Measurements from ENCODE around the gene TRABD2B. TPM values are rescaled to one million over a fixed set of nuclear protein-coding genes. Genes with fewer than 3 reads are reported as not detected.

Gene TRABD2B
- total and polyA plus RNA-seq, 2 donors = 2.4 to 6.1 TPM

DNA sequence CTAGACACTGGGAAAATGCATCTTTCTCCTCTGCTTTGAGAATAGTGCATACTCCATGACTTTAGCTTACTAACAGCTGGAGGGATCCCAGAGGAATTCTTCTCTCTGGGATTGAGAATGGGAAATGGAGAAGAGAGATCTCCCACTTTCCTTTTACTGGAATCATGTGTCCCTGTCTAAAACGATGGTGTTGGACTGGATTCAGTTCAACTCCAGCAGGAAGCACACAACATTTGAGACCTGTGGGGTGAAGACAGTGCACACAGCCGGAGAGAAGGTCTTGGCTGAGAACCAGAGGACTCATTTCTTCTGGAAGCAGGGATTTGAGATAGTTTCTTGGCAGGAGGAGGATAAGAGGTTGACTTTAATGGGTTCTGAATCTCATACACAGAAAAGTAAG is 58.7 kb downstream of the TRABD2B start:
- Histone ChIP-seq H3K27ac (ENCODE audit: low read depth) (no peak overlapping the region), H3K4me3 (ENCODE audit: low read depth, low read length) (no peak overlapping the region), H3K36me3 (ENCODE audit: insufficient read depth) (no peaks in the 10 kb centered on the region), H3K4me1 (ENCODE audit: insufficient read depth) (no peaks in the 10 kb centered on the region)
- 11% methylated on average over 2 of the region's 2 CpGs for WGBS
- DNase-seq (ENCODE audit: extremely low spot score) = no peak

DNA sequence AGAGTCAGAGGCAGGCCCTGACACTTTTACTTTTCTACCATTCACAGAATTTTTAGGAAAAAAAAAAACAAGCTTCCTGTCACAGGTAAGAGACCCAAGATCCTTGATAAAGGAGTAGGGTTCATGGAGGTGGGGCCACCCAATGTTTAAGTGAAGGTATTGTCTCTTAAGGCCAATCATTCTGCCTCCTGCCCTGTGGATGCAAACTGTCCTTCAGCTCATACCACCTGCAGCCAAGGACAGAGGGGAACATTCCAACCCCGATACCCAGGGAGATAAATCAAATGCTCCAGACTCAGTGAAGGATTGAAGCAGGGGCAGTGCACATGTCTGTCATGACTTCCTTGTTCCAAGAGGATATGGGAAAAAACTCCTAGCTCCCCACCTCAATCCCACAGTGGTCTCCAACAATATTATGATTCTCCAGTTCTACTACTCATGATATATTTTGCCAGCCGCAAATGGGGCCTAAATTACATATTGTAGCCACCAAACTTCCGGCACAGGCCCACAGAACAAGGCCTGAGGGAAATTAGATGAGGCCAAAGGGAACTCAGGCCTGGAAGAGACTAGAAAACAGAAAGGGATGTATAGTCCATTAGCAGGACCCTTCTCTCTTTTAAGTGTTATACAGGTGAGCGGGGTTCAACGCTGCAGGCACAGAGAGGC is 59.5 kb downstream of the TRABD2B start:
- no peaks in the 10 kb centered on the region for H3K36me3 ChIP-seq (ENCODE audit: insufficient read depth)
- no peak for DNase-seq (ENCODE audit: extremely low spot score)
- no peak overlapping the region for H3K27ac ChIP-seq (ENCODE audit: low read depth)
- WGBS = 96% methylated on average over 5 of the region's 5 CpGs
- H3K4me3 ChIP-seq (ENCODE audit: low read depth, low read length) = no peak overlapping the region
- no peaks in the 10 kb centered on the region for H3K4me1 ChIP-seq (ENCODE audit: insufficient read depth)

DNA sequence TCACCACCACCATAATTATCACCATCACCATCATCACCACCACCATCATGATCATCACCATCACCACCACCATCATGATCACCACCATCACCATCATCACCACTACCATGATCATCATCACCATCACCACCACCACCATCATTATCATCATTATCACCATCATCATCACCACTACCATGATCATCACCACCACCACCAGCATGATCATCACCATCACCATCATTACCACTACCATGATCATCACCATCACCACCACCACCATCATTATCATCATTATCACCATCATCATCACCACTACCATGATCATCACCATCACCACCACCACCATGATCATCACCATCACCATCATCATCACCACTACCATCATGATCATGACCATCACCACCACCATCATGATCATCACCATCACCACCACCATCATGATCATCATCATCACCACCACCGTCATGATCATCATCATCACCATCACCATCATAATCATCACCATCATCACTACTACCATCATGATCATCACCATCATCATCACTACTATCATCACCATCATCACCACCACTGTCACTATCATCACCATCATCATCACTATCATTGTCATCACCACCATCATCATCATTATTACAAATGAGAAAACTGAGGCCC is 60.2 kb downstream of the TRABD2B start:
- Histone ChIP-seq H3K36me3 (ENCODE audit: insufficient read depth) (no peaks in the 10 kb centered on the region), H3K4me1 (ENCODE audit: insufficient read depth) (no peaks in the 10 kb centered on the region), H3K4me3 (ENCODE audit: low read depth, low read length) (no peak overlapping the region), H3K27ac (ENCODE audit: low read depth) (no peak overlapping the region)
- no peak for DNase-seq (ENCODE audit: extremely low spot score)
- WGBS = 98% methylated on average over 1 of the region's 1 CpG

DNA sequence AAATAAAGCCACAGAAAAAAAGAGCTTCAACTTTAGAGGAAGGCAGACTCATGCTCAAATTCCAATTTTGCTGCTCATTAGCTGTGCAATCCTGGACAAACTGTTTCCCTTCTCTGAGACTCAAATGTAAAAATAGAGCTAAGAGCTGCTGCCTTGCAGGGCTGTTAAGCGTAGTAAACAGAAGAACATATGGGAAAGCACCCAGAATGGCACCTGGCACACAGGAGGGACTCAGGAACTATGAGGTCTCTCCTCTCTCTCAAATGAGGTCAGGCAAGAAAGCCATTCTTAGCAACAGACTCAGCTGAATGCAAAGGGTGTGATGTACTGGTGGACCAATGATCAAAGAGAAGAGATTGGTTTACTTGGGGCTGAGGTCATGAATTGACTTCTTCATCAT is 61.3 kb downstream of the TRABD2B start:
- H3K36me3 ChIP-seq (ENCODE audit: insufficient read depth) = no peaks in the 10 kb centered on the region

DNA sequence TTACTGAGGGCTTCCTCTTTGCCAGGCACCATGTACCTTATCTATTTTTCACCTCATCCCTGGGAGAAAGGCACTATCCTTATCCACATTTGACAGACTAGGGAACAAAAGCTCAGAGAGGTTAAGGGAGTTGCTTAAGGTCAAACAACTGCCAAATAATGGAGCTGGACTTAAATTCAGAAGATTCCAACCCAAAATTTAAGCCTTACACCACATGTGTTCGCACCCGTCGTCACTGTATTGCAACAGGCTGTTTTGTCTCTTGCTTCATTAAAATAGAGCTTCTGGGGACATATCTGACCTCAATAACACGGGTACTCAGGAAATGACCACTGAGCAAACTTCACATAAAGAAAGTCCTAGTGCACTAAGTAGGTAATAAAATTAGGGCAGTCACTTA is 62.0 kb downstream of the TRABD2B start:
- H3K27ac ChIP-seq (ENCODE audit: low read depth) = no peak overlapping the region
- no peak overlapping the region for H3K4me3 ChIP-seq (ENCODE audit: low read depth, low read length)
- H3K36me3 ChIP-seq (ENCODE audit: insufficient read depth) = no peaks in the 10 kb centered on the region
- H3K4me1 ChIP-seq (ENCODE audit: insufficient read depth) = no peaks in the 10 kb centered on the region
- DNase-seq (ENCODE audit: extremely low spot score) = no peak
- 50% methylated on average over 4 of the region's 4 CpGs for WGBS

More for the DNA sequence above, 61.3 kb downstream of the TRABD2B start:
- Histone ChIP-seq H3K4me1 (ENCODE audit: insufficient read depth) (no peaks in the 10 kb centered on the region), H3K4me3 (ENCODE audit: low read depth, low read length) (no peak overlapping the region), H3K27ac (ENCODE audit: low read depth) (no peak overlapping the region)
- 48% methylated on average over 1 of the region's 1 CpG for WGBS
- DNase-seq (ENCODE audit: extremely low spot score) = no peak

DNA sequence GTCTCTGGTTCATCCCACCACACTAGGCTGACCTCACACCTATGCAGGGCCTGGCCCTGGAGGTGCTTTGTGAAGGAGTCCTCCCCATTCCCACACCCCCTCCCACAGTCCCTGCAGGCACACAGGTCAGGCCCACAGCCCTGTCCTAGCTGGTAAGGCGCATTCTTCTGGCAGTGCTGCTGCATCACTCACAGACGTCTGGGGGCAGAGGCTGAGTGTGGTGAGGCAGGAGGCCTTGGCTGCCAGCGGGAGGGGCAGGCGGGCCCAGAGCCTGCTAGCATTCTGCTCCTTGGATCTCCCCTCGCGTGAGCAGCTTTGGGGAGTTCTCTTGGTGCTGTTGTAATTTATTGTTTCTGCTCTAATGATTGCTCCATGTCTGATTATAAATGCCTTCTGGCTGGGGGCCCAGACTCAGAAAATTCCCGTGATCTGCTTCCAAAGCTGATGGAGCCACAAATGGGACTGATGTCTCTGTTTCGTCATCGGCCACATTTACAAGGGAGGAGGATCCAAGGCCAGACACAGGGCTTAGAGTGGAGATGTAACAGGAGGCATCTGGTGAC is 62.9 kb downstream of the TRABD2B start:
- DNase-seq (ENCODE audit: extremely low spot score) = peak; percentile 66
- Histone ChIP-seq H3K4me3 (ENCODE audit: low read depth, low read length) (no peak overlapping the region), H3K36me3 (ENCODE audit: insufficient read depth) (no peaks in the 10 kb centered on the region), H3K4me1 (ENCODE audit: insufficient read depth) (no peaks in the 10 kb centered on the region), H3K27ac (ENCODE audit: low read depth) (peak overlapping the region; percentile 43)
- 38% methylated on average over 9 of the region's 9 CpGs for WGBS

DNA sequence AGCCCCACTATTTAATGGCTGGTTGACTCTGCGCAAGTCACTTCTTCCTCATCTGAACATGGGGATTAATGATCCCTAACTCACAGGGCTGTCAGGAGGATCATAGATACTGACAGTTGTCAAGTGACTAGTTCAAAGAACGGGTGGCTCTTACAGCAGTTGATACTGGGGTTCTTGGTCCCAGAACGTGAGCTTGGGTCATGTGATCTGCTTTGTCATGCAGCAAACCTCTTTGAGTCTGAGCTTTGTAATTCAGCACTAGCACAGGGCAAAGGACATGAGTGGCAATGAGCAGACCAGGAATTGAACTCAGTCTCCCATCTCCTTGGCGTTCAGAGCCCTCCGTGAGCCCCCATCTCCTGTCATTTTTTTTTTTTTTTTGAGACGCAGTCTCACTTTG is 64.4 kb downstream of the TRABD2B start:
- WGBS = 90% methylated on average over 6 of the region's 6 CpGs
- no peak for DNase-seq (ENCODE audit: extremely low spot score)
- Histone ChIP-seq H3K4me1 (ENCODE audit: insufficient read depth) (no peaks in the 10 kb centered on the region), H3K27ac (ENCODE audit: low read depth) (no peak overlapping the region), H3K36me3 (ENCODE audit: insufficient read depth) (no peaks in the 10 kb centered on the region), H3K4me3 (ENCODE audit: low read depth, low read length) (no peak overlapping the region)

DNA sequence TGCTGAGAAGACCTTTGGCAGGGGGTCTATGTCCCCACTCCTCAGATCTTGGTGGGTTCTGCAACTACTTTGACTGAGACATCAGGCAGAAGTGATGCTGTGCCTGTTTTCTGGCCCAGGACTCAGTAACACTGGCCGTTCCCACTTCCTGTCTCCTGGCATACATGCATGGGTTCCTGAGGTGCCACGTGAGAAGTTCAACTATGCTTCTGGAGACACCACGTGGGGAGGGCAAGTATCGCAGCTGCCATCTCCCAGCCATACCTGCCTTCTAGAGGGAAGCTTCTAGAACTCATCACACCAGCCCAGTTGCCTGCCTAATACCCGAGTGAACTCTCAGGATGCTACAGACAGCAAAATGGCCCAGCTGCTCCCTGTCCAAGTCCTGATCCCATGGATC is 65.8 kb downstream of the TRABD2B start:
- Histone ChIP-seq H3K4me1 (ENCODE audit: insufficient read depth) (no peaks in the 10 kb centered on the region), H3K4me3 (ENCODE audit: low read depth, low read length) (no peak overlapping the region), H3K27ac (ENCODE audit: low read depth) (no peak overlapping the region), H3K36me3 (ENCODE audit: insufficient read depth) (no peaks in the 10 kb centered on the region)
- WGBS = 77% methylated on average over 5 of the region's 5 CpGs
- DNase-seq (ENCODE audit: extremely low spot score) = no peak

DNA sequence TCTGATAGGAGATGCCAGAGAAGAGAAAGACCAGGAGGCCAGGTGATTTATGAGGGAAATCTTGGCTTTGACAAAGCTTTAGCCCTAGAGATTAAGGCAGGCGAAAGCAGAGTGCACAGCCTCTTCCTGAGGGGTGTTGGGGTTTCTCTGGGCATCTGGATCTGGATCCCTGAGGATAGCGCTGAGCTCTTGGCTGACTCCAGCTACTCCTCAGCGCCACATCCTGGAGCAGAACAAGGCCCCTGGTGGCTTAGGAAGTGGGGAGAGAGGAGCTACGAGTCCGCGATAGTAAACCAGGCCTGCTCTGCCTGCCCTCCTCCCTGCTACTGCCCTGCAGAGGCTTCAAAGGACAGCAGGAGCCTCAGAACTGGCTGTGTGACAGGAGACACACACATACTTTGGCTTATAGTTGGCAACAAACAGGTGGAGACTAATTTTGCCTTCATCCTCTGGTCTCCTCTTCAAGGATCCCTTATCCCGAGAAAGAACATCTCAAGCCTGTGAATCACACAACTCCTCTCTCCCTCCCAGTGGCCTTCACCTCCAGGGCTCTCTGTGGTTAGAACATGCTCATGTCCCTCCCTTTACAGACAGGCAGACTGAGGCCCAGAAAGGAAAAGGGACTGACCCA is 66.9 kb downstream of the TRABD2B start:
- Histone ChIP-seq H3K4me1 (ENCODE audit: insufficient read depth) (no peaks in the 10 kb centered on the region), H3K36me3 (ENCODE audit: insufficient read depth) (no peaks in the 10 kb centered on the region), H3K4me3 (ENCODE audit: low read depth, low read length) (no peak overlapping the region), H3K27ac (ENCODE audit: low read depth) (no peak overlapping the region)
- WGBS = 48% methylated on average over 7 of the region's 7 CpGs
- no peak for DNase-seq (ENCODE audit: extremely low spot score)

DNA sequence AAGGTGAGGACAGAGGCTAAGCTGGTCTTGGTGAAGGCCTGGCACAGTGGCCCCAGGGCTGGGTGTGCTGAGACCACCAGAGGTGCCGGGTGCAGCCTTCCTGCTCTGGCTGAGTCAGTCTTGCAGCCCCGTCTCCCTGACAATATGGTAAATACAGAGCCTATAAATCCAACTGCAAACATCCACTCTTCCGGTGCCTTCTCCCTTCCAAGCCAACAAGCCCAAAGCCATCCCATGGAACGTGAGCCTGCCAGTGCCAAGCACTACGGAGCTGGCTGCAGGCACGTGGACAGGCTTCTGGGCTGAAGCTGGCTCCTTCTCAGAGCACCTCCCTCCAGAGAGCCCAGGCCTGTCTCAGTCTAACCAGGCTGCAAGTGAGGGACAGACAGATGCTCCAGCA is 70.0 kb downstream of the TRABD2B start:
- 51% methylated on average over 6 of the region's 6 CpGs for WGBS

DNA sequence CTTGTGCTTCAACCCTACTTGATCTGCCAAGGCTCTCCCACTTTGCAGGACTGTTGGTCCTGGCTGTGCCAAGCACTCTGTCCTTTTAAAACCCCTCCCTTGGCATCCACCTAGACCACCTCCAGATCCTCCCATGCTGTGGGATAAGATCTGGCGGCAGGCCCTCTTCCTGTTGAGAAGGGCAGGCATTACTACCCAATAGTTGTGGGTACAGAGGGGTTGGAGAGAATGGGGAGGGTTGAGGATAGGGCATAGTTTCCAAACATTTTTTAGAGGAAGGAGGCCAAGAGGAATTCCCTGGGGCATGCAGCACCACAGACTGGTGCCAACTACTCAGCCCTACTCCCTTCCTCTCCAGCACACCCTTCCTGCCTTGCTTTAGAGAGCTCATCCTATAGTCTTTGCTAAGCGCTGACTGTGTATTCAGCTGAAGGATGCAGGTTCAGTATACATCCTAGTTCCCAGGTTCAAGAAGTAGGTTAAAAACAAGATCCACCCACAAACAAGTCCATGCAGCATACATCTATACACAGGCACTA is 70.7 kb downstream of the TRABD2B start:
- Histone ChIP-seq H3K4me3 (ENCODE audit: low read depth, low read length) (no peak overlapping the region), H3K36me3 (ENCODE audit: insufficient read depth) (no peaks in the 10 kb centered on the region), H3K27ac (ENCODE audit: low read depth) (no peak overlapping the region), H3K4me1 (ENCODE audit: insufficient read depth) (no peaks in the 10 kb centered on the region)
- WGBS = 51% methylated on average over 2 of the region's 2 CpGs
- no peak for DNase-seq (ENCODE audit: extremely low spot score)

More for the DNA sequence above, 70.0 kb downstream of the TRABD2B start:
- DNase-seq (ENCODE audit: extremely low spot score) = no peak
- Histone ChIP-seq H3K27ac (ENCODE audit: low read depth) (no peak overlapping the region), H3K36me3 (ENCODE audit: insufficient read depth) (no peaks in the 10 kb centered on the region), H3K4me3 (ENCODE audit: low read depth, low read length) (no peak overlapping the region), H3K4me1 (ENCODE audit: insufficient read depth) (no peaks in the 10 kb centered on the region)

DNA sequence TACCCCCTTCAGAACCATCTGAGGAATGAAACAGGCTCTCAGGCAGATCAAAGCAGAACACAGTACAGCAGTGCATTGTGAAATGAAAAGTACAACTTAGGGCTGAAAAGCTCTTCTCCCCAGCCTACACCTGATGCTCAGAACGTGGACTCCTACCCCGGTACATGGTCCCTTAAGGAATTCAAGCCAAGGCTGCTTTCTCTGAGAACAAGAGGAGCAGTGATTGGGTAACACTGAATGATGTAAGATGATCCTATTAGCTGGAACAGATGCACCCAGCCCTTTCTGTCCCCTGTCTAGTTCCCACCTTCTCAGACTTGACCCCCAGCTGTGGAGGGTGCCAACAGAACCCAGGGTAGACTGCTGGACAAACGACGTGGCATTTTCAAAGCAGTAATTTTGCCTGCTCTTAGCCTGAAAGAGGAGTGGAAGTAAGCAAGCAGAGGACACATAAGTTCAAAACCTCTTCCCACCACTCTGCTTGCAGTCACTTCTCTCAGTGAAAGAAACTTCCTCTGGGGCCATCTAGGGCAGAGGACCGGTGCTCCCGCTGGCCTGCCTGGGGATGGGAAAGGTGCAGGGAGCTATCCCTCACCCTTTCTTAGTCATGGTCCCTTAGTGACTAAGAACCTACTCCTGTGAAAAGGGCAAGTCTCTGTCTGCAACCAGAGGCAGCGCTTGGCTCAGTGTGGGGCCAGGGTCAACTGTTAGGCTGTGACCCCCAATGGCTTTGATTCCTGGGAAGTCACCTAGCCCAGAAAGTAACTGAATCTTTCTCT is 72.7 kb downstream of the TRABD2B start:
- Histone ChIP-seq H3K36me3 (ENCODE audit: insufficient read depth) (no peaks in the 10 kb centered on the region), H3K27ac (ENCODE audit: low read depth) (no peak overlapping the region), H3K4me3 (ENCODE audit: low read depth, low read length) (no peak overlapping the region), H3K4me1 (ENCODE audit: insufficient read depth) (no peaks in the 10 kb centered on the region)
- 85% methylated on average over 7 of the region's 7 CpGs for WGBS
- no peak for DNase-seq (ENCODE audit: extremely low spot score)

DNA sequence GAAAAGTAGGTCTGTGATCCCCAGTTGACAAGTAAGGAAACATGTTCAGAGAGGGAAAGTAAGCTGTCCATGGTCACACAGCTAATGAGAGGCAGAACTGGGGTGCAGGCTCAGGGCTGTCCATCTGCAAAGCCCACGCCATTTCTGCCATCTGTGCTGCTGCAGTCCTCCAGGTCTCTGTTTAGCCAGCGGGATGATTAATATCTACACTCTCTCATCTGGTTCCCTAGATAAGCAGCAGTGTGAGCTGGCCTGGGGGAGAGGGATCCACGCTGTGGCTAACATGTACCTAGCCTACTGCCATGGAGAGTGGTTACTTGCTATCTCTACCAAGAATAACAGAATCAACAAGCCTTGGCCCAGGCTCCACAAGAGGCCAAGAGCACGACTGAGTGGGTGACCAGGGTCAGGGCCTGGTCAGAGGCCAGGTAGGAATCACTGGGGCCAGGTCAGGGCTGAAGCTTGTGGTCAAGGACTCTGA is 75.2 kb downstream of the TRABD2B start:
- H3K4me1 ChIP-seq (ENCODE audit: insufficient read depth) = no peaks in the 10 kb centered on the region
- H3K36me3 ChIP-seq (ENCODE audit: insufficient read depth) = no peaks in the 10 kb centered on the region
- no peak overlapping the region for H3K27ac ChIP-seq (ENCODE audit: low read depth)
- WGBS = 90% methylated on average over 4 of the region's 4 CpGs
- no peak overlapping the region for H3K4me3 ChIP-seq (ENCODE audit: low read depth, low read length)
- no peak for DNase-seq (ENCODE audit: extremely low spot score)

Measured in urinary bladder (tissue), 4 donors.